ENCODE results near the gene ATG14. TPM values are rescaled to one million over a fixed set of nuclear protein-coding genes. Genes with fewer than 3 reads are reported as not detected.

Gene ATG14
- total and polyA plus RNA-seq, 2 of the 8 experiments (the other 6 are each of a cell fraction or from before 2014, with no cell fraction given): 4.9 to 10.8 TPM

DNA sequence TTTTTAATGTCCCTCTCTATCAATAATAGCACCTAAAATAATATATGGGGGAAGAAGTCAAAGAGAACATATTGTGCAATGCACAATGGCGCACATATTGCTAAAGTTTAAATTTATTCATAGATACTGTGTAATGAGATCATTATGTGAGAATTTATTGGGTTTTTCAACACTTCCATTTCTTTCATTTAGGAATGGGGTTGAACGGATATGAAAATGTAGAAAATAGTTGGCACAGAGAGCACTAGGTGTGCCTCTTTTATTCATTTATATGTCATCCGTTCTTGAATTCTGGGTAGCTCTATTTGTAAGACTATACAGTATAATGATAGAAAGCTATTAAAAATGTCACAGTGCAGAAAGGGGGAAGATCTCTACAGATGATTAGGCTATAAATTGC lies 63.9 kb downstream of the ATG14 start (continued):
- TF ChIP-seq RNF2 (IDR thresholded peaks at IDR 0.05; ENCODE audit: borderline replicate concordance, low read depth, low read length, missing control alignments, poor library complexity, severe bottlenecking): no peak
- TF ChIP-seq RAD21 (IDR thresholded peaks at IDR 0.05 in 1 of 2, conservative IDR thresholded peaks at IDR 0.05 in 1 of 2; ENCODE audit: low read depth in 2 of 2, low read length in 2 of 2): no peak
- TF ChIP-seq EP300 (IDR thresholded peaks at IDR 0.05; ENCODE audit: borderline replicate concordance in 1 of 2, low read depth in 2 of 2, low read length in 2 of 2): no peak
- no peak for TF ChIP-seq TCF12 (IDR thresholded peaks at IDR 0.05; ENCODE audit: low read depth, low read length)
- no peak for TF ChIP-seq TBP (IDR thresholded peaks at IDR 0.05; ENCODE audit: low read depth, low read length)
- TF ChIP-seq SUZ12 (IDR thresholded peaks at IDR 0.05; ENCODE audit: low read length): no peak
- no peak for TF ChIP-seq EZH2 (IDR thresholded peaks at IDR 0.05; ENCODE audit: low read depth, low read length, severe bottlenecking)
- no peak for TF ChIP-seq CTBP2 (IDR thresholded peaks at IDR 0.05; ENCODE audit: borderline replicate concordance, insufficient read depth, insufficient read length, low read length)
- no peak for TF ChIP-seq JUND (IDR thresholded peaks at IDR 0.05; ENCODE audit: low read length)
- no peak for TF ChIP-seq BACH1 (IDR thresholded peaks at IDR 0.05; ENCODE audit: low read length)

All from H1 (cell line).